HG03378 (cell line): ENCODE results near the gene TEX264.

ENCODE experiments used
- ATAC-seq: cut with Tn5 transposase; IDR thresholded peaks from one replicate; pipeline ENCODE4 v1.9.1; 2021; ENCODE audit warnings: mild to moderate bottlenecking, moderate library complexity; ENCODE audit not compliant: unreplicated experiment

Gene TEX264

DNA sequence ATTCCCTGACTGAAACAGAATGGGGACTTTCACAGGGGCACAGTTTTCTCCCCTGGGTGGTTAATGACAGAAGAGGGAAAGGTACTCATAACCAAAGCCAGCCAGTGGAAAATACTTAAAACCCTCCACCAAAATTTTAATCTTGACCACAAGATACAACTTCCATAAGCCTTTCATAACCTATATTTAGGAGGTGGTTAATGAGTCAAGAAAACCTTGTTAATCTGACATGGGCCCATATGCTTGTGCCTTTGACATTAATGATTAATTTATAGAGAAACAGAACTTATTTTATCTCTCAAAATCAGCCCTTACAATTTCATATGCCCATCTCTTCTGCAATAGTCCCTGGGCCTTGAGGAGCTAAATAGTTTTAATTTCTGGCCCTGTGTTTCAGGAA, 76.8 kb downstream of the TEX264 start:
- ATAC-seq = no peak

DNA sequence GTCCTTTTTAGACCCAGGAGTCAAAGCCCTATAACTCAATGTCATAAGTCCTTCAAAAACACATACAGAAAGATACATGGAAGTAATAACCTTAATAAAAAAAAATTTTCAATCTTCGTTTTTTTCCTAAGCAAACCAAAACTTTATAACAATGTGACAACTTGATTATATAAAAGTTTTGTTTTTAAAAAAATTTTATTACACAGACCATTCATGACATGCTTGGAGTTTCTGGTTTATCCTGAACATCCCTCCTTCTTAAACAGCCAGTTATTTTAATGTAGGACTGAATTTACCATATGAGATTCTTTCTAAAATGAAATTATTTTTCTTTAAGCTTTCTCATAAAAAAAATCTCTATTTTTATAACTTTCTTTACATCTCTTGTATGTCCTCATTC, 77.3 kb downstream of the TEX264 start:
- no peak for ATAC-seq

DNA sequence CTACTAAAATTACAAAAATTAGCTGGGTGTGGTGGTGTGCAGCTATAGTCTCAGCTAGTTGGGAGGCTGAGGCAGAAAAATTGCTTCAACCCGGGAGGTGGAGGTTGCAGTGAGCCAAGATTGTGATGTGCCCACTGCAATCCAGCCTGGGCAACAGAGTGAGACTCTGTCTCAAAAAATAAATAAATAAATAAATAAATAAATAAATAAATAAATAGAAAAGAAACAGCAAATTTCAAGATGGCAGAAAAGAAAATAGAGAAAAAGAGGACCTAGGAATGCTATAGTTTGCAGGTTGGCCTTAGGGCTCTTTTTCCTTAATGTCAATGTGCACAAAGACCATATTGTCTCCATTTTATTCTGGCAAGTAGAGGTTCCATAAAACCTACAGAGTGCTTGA, 79.8 kb downstream of the TEX264 start:
- ATAC-seq = no peak

DNA sequence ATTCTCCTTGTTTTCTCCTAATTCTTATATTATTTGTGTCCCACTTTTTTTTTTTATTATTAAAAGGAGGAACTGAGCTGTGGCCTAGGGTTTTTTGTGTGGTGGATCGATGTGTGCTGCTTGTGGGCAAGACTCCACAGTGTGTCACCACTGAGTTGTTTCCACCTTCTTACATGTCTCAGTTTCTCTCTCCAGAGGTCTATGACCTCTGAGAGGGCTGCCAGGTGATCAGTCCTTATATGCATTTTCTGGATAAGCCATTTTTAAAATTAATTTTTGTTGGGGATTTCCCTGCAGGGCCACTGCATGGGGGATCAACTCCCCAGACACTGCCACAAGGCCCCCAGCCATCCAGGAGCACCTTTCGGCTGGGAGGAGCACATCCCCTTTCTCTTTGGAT, 80.2 kb downstream of the TEX264 start:
- peak; percentile 51 for ATAC-seq
